Left hindlimb (tissue), 1 donor: ENCODE data around the gene TRAK1.
"Not testable (repeated sequence)": the region's sequence is repeated elsewhere in the genome, so short reads cannot be mapped to it uniquely, and the experiment has no call there.

ENCODE experiments used
- DNase-seq: peaks from one replicate; pipeline ENCODE4 v3.0.0-alpha.2; 2018

TRAK1 gene, protein sequence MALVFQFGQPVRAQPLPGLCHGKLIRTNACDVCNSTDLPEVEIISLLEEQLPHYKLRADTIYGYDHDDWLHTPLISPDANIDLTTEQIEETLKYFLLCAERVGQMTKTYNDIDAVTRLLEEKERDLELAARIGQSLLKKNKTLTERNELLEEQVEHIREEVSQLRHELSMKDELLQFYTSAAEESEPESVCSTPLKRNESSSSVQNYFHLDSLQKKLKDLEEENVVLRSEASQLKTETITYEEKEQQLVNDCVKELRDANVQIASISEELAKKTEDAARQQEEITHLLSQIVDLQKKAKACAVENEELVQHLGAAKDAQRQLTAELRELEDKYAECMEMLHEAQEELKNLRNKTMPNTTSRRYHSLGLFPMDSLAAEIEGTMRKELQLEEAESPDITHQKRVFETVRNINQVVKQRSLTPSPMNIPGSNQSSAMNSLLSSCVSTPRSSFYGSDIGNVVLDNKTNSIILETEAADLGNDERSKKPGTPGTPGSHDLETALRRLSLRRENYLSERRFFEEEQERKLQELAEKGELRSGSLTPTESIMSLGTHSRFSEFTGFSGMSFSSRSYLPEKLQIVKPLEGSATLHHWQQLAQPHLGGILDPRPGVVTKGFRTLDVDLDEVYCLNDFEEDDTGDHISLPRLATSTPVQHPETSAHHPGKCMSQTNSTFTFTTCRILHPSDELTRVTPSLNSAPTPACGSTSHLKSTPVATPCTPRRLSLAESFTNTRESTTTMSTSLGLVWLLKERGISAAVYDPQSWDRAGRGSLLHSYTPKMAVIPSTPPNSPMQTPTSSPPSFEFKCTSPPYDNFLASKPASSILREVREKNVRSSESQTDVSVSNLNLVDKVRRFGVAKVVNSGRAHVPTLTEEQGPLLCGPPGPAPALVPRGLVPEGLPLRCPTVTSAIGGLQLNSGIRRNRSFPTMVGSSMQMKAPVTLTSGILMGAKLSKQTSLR

DNA sequence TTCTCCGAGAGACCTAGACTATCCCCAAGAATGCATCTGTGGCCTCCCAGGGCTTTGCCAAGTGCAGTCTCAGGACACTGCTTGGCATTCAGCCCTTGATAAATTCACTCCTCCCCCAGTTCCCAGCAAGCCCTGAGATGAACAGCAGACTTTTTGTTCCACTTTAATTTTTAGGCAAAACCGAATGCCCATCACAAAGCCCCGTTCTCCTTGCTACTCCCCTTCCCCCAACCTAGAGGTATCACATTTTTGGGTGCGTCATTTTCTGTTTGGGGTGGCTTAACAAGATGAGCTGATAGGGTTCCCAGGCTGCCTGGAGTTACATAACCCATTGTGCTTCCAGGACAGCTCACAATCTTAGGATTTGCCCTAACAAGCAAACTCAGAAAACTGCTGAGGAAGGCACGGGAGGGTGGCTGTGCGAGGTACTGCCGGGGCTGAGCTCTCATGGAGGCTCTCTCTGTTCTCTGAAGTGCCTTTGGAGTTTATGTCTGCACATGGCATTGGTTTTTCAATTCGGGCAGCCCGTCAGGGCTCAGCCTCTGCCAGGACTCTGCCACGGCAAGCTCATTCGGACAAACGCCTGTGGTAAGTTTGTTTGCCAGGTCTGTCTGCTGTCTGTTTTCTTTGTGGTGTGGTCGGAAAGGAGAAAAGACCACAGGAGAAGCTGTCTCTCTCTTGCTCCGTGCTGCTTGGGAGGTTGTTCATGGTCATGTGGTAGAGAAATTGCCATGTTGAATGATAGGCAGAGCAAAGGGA, at the start of gene TRAK1:
Gene TRAK1 (plus strand): TSS at position 385 of the 759 bp plus-strand sequence. CDS start 113 bp downstream, at position 498.
- DNase-seq, result no peak

DNA sequence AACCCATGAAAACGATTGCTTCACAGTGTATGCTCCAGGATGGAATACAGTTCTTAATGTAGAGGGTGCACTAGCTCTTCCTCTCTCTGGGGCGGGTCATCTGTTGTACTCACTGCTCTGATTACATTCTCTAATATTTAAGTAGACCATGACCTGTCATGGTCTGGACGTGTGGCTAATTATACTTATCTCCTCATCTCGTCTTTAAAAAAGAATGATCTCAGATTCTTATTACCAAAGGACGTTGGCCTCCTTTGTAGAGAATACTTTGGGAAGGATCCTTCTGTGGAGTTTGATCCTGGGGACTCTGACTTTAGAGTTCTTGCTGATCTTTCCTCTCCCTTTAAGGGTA, 48.4 kb upstream of the TRAK1 start:
- DNase-seq, result no peak

DNA sequence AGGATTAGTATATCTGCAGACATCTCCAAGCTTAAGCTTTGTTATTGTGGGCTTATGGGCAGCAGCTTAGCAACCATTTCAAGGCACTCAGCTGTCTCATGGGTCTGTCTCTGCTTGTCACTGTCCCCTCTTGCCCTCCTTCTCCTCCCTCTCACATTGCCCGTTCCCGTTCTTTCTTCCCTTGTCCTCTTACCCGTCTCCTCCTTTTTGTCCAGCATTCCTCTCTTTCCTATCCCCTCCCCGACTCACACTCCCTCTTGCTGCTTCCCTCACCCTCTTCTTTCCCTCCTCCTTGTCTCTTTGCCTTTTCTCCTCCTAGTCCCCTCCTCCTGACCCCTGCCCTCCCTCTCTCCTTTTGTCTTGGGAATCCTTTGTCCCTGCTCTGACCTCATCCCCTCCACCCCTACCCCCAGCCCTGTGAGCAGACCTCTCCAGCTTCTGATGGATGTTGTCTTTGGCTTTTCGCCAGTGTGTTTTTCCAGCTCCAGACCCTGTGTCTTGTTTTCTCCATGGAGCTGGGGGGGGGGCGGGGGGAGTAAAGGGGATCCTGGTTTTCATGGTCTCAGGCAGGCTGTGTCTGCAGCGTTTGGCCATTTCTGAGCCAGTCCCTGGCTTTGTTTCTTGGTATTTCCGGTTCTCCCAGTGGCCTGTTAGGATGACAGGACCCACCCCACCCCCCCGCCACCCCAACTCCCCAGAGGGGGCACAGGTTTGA, 47.9 kb upstream of the TRAK1 start:
- DNase-seq, result peak; percentile 87

DNA sequence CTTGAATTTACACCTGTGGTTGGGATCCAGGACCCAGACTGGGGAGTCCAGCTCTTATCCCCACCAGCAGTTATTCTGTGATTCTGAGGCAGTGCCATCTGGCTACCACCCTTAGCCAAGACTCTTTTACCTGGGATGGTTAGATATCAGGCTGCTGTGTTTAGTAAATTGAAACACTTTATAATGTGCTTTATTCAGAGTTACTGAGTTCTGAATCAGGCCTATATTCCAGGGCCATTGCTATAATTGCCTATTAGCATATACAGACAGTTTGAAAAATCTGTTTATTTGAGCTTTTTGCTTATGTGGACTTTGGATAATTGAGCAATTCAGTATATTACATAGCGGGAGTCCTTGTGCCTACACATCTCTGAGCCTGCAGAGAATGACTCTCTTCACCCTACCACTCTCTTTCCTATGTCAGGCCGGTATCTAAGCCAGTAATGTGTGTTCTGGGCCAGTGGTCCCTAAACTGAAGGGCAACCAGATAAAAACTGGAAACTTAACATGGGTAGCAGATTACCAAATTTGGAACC, 45.4 kb upstream of the TRAK1 start:
- no peak for DNase-seq

DNA sequence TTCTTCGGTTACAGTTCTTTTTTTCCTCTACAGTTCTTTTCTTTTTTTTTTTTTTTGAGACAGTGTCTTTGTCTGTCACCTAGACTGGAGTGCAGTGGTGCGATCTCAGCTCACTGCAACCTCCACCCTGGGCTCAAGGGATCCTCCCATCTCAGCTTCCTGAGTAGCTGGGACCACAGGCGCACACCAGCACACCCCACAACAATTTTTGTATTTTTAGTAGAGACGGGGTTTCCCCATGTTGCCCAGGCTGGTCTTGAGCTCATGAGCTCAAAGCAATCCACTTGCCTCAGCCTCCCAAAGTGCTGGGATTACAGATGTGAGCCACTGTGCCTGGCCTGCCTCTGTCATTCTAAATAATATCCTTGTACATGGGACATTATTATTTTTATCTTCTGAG, 42.6 kb upstream of the TRAK1 start:
- not testable (repeated sequence) for DNase-seq

DNA sequence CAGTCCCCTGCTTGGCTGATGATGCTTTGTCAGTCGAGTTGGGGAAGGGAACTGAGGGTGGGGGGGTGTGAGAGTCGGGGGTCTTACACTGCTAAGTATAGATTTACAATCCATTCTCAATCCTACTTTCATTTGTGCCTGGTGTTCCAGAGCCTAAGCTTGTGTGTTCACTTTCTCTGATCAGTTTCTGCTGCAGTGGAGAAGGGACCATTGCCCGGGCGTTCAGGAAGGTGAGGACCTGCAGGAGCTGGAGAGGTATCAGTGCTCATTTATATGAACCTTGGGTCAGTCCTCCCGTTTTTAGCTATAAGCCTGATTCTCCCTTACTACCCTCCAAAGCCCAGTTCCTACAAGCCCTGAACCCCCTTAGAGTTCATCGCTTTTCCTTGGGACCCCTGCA, 41.0 kb upstream of the TRAK1 start:
- DNase-seq, result no peak

DNA sequence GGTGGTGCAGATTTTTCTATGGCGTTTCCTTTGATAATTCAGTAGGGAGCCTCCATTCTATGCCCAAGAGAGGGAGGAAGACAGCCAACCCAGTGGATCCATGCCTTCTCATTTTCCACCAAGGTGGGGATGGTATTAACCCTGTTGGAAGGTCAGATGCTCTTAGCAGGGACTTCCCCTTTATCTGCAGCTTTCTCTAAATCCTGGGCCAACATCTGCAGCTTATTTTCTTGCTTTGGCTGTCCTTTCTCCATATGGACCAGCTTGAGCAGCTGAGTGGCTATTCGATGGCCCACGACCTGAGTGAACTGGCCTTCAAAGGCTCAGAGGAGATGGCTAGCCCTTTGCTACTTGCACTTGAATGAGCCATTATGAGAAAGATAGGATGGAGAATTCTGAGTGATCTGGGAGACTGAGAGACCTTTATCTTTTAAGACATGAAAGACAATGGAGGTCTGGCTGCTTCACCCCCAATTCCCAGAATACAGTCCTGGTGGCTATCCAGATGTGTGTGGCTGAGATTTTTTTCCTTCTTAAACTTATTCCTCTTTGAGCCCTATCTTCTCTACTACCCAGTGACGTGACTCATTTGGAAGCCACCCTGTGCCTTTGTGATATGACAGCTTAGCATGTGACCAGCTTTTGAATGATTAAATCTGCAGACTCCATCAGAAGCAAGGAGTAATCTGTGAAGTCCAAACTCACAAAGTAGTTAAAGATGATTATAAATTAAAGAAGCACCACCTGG, 39.6 kb upstream of the TRAK1 start:
- DNase-seq, result no peak

DNA sequence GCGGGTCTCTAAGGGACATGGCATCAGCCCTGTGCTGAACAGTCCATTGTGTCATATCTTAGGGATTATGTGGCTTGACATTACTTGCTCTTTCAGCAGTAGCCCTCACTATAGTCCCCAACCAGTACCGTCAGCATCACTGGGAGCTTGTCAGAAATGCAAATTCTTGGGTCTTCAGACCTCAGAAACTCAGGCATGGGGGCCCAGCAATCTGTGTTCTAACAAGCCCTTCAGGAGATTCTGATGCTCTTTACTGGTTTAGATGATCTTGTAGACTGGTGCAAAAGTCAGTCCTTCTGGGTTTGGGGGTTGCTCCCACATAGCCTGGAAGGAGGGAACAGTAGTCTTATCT, 39.0 kb upstream of the TRAK1 start:
- no peak for DNase-seq

DNA sequence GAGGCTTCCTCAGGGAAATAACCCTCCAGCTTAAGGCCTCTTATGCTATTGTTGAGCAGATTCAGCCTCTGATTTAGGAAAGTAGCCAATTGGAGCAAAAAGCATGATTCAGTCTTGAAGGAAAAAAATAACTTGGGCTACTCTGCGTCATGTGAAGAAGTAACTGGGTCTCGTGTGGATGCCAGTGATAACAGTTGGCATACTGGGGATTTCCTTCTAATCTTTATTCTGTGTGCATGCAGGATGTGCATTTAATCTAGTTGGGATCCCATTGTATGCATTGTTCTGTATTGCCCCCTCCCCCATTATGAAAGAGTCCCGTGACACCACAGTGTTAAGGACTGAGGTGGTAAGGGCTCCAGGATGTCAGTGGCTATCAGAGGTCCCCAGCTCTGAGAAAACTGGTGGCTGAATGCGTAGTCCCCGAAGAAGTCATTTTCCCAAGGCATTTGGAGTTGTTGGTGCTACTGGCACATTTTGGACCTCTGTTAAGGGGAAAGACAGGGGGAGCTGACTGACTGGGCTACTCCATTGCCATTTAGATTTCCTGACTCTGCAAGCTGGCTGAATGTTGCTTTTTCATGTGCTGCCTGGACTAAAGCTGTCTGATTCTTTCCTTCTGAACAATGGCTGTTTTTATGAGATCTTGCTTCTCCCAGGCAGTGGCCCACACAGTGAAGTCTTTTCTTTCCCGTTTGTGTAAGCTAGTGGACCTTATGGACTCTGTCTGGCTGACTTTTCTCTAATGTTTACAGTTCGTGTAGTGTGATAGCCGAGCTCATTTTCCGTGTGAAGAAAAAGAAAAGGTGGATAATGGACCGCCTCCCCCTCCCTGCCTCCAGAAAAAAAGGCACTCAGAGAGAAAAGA, 38.4 kb upstream of the TRAK1 start:
- no peak for DNase-seq

DNA sequence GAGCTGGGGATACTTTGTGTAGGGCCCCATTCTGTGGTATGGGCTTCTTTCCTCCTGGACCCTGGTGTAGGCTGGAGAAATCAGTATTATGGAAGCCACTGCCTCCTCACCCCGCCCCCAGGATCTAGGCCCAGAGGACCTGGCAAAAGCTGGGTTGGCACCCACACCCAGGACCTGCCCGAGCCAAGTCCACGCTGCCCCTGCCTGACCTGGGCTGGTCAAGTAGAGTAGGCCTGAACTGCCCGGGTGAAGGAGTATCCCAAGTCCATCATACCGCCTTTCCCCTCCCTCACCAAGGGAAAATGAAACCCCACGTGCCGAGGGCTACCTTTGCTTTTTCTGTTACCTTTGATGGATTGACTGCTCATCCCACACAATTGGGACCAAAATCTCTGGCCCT, 37.7 kb upstream of the TRAK1 start:
- no peak for DNase-seq

DNA sequence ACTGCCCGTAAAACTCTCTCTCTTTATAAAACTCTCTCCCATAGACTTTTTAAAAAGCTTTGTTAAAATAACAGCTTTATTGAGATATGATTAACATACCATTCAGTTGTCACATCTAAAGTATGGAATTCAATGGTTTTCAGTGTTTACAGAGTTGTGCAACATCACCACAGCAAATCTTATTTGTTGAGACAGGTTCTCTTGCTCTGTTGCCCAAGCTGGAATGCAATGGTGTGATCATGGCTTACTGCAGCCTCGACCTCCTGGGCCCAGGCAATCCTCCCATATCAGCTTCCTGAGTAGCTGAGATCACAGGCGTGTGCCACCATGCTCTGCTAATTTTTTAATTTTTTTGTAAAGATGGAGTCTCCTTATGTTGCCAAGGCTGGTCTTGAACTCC, 35.9 kb upstream of the TRAK1 start:
- no peak for DNase-seq

DNA sequence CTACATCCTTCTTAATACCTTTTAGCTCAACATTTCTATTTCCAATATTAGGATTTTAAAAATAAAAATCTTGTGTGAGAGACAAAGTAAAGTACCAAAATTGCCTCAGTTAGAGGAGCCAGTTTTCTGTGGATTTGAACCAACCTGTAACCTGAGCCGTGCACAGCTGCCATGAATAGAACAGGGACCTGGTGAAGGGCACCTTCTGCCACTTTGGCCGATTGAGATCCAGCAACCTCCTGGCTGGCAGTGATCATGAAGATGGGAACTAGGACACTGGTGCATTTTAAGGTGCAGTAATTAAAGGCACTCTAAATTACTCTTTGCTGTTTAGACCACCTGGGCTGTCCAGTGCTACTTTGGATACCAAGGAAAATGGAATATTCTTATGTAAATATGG, 34.3 kb upstream of the TRAK1 start:
- no peak for DNase-seq

DNA sequence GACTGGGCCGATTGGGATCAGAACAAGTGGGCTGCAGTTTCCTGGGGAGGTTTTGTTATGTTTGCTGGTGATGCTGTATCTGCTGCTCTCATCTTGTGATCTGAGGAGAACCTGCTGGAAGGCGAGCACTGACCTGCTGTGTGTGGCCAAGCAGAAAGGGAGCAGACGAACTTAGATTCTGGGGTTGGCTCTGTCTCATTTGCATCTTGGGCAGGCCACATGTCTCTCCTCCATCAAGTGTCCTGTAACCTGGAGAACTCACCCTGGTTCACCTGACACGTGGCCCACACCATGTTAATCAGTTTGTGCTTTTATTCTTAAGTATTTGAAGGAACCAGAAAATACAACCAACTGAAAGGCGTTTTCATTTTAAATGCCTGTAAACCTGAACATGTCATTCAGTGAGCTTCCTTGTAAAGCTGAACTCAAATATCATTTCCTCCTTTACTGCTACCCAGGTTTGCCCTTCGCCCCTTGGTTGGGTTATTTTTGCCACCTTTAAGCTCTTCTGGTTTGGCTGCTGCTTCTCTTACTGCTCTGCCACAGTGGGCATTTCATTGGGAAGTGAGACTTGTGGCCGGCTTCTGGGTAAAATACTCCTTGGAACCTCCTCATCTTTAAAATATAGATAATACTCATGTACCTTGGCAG, 33.5 kb upstream of the TRAK1 start:
- no peak for DNase-seq

DNA sequence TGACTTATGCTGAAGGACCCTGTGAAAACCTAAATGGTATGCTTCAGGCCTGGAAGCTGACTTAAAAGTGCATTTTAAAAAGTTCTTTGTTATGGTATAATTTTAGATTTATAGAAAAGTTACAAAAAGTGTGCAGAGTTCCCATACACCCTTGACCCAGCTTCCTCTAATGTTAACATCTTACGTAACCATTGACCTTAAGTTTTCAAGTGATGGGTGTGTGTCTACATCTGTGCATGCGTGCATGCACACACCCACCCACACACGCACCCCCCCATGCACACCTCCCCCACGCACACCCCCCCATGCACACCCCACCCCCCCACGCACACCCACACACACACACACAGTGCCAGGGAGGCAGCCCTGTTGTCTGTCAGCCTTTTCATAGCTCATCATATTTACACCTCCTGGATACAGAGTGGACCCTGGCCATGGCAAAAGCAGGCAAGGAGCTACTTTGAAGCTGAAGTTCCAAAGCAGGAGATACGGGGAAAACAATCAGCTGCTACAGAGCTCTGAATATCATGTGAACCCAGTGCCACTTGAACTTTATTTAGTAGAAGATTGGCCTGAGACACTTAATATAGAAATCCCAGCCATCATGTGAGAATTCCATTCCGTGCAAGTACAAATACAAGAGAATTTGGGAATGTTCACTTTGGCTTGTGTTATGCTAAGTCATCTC, 30.0 kb upstream of the TRAK1 start:
- DNase-seq, result no peak

DNA sequence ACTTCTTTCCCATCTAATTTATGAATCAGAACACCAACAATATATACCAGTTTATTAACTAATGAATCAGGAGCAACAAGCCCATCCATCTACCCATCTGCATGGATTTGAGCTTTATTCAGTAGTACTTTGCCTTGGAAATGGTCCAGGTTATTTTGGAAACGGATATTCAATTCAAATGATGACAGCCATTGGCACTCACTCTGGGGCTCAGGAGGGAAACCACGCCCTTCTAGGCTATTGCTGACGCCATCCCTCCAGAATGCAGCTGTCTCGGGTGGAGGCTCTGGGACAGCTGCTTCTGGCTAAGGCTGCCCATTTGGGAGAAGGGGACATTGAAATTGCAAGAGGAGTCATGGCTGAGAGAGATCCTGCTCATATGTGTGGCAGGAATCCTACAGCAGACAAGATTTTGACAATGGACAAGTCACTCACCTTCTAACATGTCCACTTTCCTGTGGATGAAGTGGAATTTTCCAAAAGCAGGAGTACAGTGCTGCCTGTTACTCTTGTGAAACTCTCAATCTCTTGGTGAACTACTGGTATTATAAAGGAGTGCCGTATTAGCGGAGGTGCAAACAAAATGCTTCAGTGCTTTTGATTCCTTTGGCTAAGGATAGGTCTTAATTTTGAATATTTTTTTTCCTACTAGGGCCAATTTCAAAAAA, 29.3 kb upstream of the TRAK1 start:
- DNase-seq, result peak; percentile 88

DNA sequence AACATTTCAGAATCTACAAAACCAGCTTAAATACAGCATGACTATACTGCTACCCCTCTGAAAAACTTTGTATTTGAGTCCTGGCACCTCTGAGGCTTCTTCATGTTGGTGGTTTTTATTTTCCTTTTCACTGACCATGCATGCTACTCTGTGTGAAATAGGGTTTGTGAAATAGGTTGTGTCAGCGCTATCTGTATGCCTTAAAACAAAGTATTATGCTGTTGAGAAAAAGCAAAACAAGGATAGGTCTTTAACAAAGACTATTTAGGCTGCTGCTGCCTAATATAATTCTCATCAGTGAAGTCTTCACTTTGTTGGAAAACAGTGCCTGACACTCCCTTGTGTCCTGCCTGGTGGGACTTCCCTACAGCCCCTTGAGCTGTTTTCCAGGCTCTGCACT, 28.7 kb upstream of the TRAK1 start:
- no peak for DNase-seq

DNA sequence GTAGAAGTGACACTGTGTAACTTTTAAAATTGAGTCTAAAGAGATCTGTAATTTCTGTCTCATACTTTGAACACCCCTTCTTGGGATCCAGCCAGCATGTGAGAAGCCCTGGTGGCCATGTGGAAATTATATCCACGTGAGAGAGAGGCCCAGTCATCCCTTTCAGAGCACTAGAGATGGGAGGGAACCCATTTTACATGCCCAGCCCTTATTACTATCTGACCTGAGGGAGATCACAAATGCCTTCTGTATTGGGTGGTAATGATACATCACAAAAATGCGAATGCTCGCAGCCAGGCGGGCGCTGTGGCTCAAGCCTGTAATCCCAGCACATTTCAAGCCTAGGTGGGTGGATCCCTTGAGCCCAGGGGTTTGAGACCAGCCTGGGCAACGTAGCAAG, 27.3 kb upstream of the TRAK1 start:
- no peak for DNase-seq

DNA sequence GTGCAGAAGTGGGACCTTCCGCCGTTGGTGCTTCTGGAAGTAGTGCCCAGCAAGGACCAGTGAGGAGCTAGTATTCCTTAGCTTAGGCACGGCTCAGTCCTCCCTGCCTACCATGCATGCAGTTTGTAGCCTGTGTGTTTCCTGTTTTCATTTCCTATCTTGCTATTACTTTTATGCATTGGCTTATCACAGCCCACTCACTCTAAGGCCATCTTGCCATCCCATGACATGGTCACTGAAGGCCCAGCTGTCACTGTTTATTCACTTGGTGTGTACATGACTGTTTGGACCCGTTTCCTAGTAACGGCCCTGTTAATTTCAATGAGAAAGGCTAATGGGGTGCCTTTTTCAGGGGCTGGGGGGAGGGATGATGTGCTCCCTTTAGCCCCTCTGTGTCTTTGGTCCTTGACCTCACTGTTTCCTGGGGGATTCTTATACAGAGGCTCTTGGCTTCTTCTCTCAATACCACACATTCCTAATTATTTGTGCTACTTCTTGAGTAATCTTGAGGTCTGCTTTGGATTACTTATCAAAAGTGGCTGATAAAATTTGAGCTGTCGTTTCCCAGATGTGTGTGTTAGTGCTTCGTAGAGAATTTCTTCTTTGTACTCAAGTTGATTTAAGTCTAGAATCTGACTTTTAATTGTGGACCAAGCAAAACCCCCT, 24.5 kb upstream of the TRAK1 start:
- peak; percentile 58 for DNase-seq
